ENCODE data around the gene LRIG3. TPM values are rescaled to one million over a fixed set of nuclear protein-coding genes. Genes with fewer than 3 reads are reported as not detected.

Gene LRIG3
- total and polyA plus RNA-seq, 2 of the 8 experiments (the other 6 are each of a cell fraction or from before 2014, with no cell fraction given), result 6.5 to 9.1 TPM

DNA sequence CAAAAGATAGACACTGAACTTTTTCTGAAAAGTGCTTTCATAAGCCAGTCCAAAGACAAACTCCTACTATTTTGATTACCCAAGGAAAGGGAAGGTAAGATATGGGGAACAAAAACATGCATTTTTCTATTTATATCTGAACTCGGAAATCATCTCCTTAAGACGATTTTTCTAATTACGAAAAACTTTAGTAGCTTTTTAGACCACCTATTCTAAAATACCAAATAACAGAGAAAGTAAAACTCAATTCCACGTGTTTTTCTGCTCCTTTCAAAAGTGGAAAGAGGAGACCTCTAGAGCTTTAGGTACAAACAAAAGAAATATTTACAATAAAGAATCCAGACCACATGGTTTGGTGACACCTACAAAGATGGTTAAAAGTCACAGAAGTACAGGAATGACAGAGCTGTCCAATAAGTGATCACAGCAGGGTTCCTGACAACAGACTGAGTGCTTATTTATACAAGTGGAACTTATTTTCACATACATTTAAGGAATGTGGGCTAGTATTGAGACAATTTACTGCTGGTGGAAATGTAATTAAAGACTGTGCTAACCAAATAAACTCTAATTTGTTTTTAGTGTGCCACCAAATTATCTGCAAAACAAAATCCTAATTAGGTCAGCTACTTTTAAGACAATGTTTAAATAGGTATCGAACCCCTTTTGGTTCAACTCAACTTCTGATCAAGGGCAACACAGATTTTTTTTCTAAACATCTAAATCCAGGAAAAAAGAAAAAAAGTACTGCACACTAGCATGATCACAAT is 2.4 kb downstream of the LRIG3 start:
- WGBS, 2 experiments (ENCODE audit: extremely low coverage in 1 of 2, insufficient coverage in 1 of 2, insufficient read length in 1 of 2, insufficient replicate concordance in 2 of 2, low coverage in 1 of 2, low lambda C conversion rate in 2 of 2, missing lambda C conversion rate in 1 of 2), result 86% methylated on average over 5 of the region's 5 CpGs; no CpG with 5 or more reads in 1 of the 2 experiments
- no peak overlapping the region for H2BK20ac ChIP-seq (ENCODE audit: low read length)
- FAIRE-seq (no peak), DNase-seq (ENCODE audit: low read depth in 1 of 2, low spot score in 2 of 2) (no peak)
- no peak overlapping the region for H3K9ac ChIP-seq (replicated peaks in 1 of 4; ENCODE audit: extremely low read depth in 1 of 4, low read depth in 3 of 4, low read length in 3 of 4)
- ChIA-PET POLR2A (ENCODE audit: partially characterized antibody) (no interaction called here), CTCF (ENCODE audit: partially characterized antibody) (interaction anchor here (1.0 to 1.6 kb wide), 4 partner anchors 10 to 196 kb away, joined by 3 to 5 read pairs (median 4); no protein-coding TSS in a partner anchor)
- H2AFZ ChIP-seq (ENCODE audit: low read length), result no peak overlapping the region
- H2BK12ac ChIP-seq (ENCODE audit: low read depth, low read length), result no peak overlapping the region
- H3K9me3 ChIP-seq (ENCODE audit: insufficient read depth in 2 of 2, low read depth in 1 of 2, low read length in 1 of 2), result no peaks in the 10 kb centered on the region
- no peak overlapping the region for H3K56ac ChIP-seq (replicated peaks; ENCODE audit: insufficient read length, low read depth, low read length)
- H3K4me1 ChIP-seq (replicated peaks in 1 of 4; ENCODE audit: control insufficient read depth in 3 of 4, insufficient read depth in 4 of 4, low read length in 3 of 4), result peaks cover 0 to 6% (median 1%) of the 10 kb centered on the region in 4 experiments; a peak in 4 of 7 replicates
- no peak overlapping the region for H4K5ac ChIP-seq (ENCODE audit: insufficient read length, low read depth, low read length)
- peaks cover 9% of the 10 kb centered on the region for H3K23me2 ChIP-seq (ENCODE audit: low read depth, low read length)
- no peak overlapping the region for H3K18ac ChIP-seq (ENCODE audit: extremely low read depth, low read length)
- H2BK120ac ChIP-seq (replicated peaks; ENCODE audit: low read depth, low read length), result no peak overlapping the region
- peak overlapping the region in 1 of 2 experiments; percentile 45; a peak in 2 of 4 replicates for H3K4me2 ChIP-seq (ENCODE audit: insufficient read depth in 1 of 2, low read depth in 2 of 2, low read length in 2 of 2)
- H3K14ac ChIP-seq (ENCODE audit: insufficient read length), result no peak overlapping the region
- no peak overlapping the region for H3K27ac ChIP-seq (ENCODE audit: low read depth, low read length)
- H4K20me1 ChIP-seq (replicated peaks in 1 of 2; ENCODE audit: control insufficient read depth in 1 of 2, insufficient read depth in 2 of 2, low read length in 2 of 2), result no peaks in the 10 kb centered on the region
- no peak overlapping the region for H4K91ac ChIP-seq (replicated peaks; ENCODE audit: insufficient read length, low read length)
- H4K8ac ChIP-seq (ENCODE audit: extremely low read depth, insufficient read depth, low read length), result no peak overlapping the region
- H3K79me1 ChIP-seq (ENCODE audit: low read depth, low read length), result no peaks in the 10 kb centered on the region
- H2BK5ac ChIP-seq (ENCODE audit: low read depth, low read length), result no peak overlapping the region
- no peak overlapping the region for H2BK15ac ChIP-seq (ENCODE audit: low read length)
- peak overlapping the region in 1 of 4 experiments; percentile 76; a peak in 1 of 8 replicates for H3K4me3 ChIP-seq (ENCODE audit: extremely low read depth in 1 of 4, insufficient read depth in 2 of 4, low read depth in 3 of 4, low read length in 4 of 4)
- no peak overlapping the region for H3K4ac ChIP-seq (replicated peaks; ENCODE audit: insufficient read length, low read depth, low read length)
- H3K27me3 ChIP-seq (replicated peaks in 1 of 4; ENCODE audit: control insufficient read depth in 3 of 4, extremely low read depth in 1 of 4, insufficient read depth in 3 of 4, low read length in 3 of 4), result peaks cover 0 to 7% (median 2%) of the 10 kb centered on the region in 4 experiments; a peak in 2 of 7 replicates
- peaks cover 0 to 3% (median 0%) of the 10 kb centered on the region in 4 experiments; a peak in 1 of 8 replicates for H3K36me3 ChIP-seq (ENCODE audit: control insufficient read depth in 2 of 4, insufficient read depth in 4 of 4, low read length in 3 of 4)
- H3K23ac ChIP-seq (ENCODE audit: insufficient read length), result no peak overlapping the region
- H2AK5ac ChIP-seq (ENCODE audit: low read depth, low read length), result no peak overlapping the region
- H3K79me2 ChIP-seq (ENCODE audit: control insufficient read depth in 1 of 2, insufficient read depth in 2 of 2, low read length in 2 of 2), result peaks cover 0 to 37% of the 10 kb centered on the region in 2 experiments; a peak in 2 of 4 replicates
- TF ChIP-seq JUND (IDR thresholded peaks at IDR 0.05; ENCODE audit: low read length) (no peak), RAD21 (IDR thresholded peaks at IDR 0.05 in 1 of 2, conservative IDR thresholded peaks at IDR 0.05 in 1 of 2; ENCODE audit: low read depth in 2 of 2, low read length in 2 of 2) (no peak), RBBP5 (IDR thresholded peaks at IDR 0.05; ENCODE audit: borderline replicate concordance, low read depth, low read length) (no peak), SAP30 (IDR thresholded peaks at IDR 0.05; ENCODE audit: insufficient read depth, insufficient replicate concordance, low read length) (no peak), TAF7 (optimal IDR thresholded peaks at IDR 0.05; ENCODE audit: borderline replicate concordance, low read depth, low read length) (no peak), ZNF274 (IDR thresholded peaks at IDR 0.05; ENCODE audit: borderline replicate concordance, extremely low read depth, low read length) (no peak), ASH2L (IDR thresholded peaks at IDR 0.05; ENCODE audit: low read length) (no peak), CHD1 (IDR thresholded peaks at IDR 0.05; ENCODE audit: low read depth, low read length) (no peak), RNF2 (IDR thresholded peaks at IDR 0.05; ENCODE audit: borderline replicate concordance, low read depth, low read length, missing control alignments, poor library complexity, severe bottlenecking) (no peak), TCF12 (IDR thresholded peaks at IDR 0.05; ENCODE audit: low read depth, low read length) (no peak), POLR2A (IDR thresholded peaks at IDR 0.05; ENCODE audit: control extremely low read depth in 1 of 2, low read depth in 2 of 2, low read length in 2 of 2) (no peak), TBP (IDR thresholded peaks at IDR 0.05; ENCODE audit: low read depth, low read length) (no peak)
